Stimulated activated naive CD4-positive, alpha-beta T cell treated with Interleukin-2 at 50 U/mL for 16 hours (primary cell): ENCODE data around the gene NAV2.
"Not testable (repeated sequence)": the region's sequence is repeated elsewhere in the genome, so short reads cannot be mapped to it uniquely, and the experiment has no call there.

Source experiments
- DNase-seq: peaks from one replicate; lab custom pipeline; 2025; lab: John Stamatoyannopoulos, UW

Gene NAV2

DNA sequence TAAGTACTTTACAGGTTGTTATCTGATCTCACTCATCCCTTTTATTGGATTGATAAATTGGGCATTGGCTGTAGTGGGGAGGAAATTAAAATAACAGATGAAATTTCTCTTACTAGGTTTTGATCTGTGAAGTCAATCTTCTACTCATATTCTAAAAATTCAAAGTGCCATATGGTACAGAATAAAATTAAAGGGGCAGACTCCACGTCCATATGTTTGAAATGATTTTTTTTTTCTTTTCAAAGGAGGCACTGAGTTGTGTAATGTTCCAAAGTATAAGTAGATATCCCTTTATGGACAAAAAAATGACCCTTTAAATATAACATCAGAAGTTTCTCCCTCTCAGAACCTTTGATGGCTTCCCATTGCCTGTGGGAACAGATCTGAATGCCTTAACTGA, 240.3 kb downstream of the NAV2 start:
- no peak for DNase-seq

DNA sequence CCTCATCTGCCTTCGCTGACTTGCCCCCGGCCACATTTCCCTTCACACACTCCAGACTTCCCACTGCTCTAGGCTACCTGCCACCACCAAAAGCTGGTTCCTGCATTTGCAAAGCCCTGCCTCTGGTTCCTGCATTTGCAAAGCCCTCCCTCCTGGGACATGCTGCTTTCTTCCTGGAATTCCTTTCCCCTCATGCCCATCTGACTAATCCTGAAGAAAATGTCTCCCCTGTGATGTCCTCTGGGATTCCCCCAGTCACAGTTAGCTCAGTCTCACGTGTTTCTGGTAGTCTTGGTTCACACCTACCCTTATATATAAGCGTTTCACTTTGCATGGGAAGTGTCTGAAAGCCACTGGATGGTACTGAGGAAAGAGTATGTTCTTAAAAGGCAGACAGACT, 240.7 kb downstream of the NAV2 start:
- no peak for DNase-seq

DNA sequence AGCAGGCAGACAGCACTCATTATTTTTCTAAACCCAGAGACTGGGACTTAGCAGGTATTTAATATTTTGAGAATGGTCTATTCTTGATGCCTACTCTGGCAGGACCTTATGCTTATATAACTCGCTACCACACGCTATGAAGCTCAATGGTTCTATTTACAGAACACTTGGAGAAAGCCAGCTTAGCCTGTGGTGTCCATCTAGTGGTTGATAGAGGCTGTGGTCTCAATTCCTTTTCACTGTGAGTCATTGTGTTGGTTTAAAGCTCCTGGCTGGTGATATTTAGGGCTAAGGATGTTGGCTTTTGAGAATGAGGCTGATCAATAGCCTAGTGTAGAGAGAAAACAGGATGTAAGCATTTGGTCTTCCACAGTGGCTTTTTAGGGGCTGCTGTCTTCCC, 241.3 kb downstream of the NAV2 start:
- DNase-seq, result no peak

DNA sequence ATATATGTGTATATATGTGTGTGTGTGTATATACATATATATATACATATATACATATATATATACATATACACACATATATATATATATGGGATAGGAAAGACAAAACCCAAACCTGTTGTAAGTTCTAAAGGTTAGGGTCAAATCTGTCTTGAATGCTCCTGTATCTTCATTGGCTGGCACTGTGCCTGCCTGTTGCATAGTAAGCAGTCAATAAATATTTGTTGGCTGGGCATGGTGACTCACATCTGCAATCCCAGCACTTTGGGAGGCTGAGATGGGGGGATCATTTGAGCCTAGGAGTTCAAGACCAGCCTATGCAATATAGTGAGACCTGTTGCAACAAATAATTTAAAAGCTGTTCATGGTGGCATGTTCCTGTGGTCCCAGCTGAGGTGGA, 242.3 kb downstream of the NAV2 start:
- no peak for DNase-seq

DNA sequence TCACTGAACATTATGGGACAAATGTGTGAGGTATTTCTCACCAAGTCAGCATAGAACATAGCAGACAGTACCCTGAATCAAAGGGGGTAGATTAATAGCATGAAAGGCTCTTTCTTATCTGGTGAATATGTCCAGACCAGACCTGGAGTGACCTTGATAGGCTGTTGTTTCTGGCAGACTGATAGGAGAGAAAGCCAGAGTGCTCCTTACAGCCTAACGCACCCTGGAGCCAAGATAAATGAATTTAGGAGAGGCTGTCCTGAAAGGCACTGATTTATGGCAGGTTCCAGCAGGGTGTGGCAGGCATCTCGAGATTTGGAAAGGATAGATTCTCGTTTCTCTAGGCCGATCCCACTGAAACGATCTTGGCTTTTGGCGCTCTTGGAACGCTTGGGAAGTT, 243.0 kb downstream of the NAV2 start:
- no peak for DNase-seq

DNA sequence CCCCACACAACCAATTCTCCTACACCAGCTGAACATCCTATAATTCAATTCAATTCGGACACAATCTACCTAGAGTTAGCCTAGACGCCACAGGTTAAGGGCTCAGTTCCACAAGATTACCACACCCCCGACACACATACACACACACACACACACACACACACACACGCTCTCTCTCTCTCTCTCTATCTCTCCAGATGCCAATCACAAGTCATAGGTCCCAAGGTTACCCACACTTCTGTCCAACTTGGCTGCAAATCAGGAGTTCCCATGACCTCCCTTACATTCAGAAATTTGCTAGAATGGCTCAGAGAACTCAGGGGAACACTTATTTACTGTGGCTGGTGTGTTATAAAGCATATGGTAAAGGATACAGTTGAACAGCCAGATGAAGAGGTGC, 243.6 kb downstream of the NAV2 start:
- no peak for DNase-seq

DNA sequence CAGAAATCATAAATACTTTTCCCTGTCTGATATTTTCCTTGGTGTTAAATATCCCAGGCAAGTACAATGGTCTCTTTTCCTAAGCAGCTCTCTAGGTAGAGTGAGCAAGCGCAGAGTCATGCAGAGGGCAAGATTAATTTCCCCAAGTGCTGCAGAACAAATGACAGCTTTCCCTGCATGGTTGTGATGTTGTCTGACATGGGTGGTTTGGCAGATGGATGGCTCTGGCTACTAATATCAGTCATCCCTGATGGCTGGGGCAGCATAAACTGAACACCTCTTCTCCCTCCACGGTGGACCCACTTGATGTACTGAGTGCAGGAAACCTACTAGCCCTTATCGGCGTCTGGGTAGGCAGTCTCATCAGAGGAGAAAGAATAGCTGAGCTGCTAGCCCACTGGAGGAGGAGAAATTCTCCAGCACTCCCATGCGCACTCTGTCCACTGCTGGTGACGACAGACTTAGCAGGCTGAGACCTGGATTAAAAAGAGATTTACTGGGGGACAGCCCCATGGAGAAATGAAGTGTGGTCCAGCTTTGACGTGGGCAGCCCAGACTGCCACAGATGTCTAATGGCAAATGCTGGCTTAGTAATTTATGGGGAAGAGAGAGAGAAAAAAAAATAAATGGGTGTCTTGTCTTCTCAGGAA, 244.8 kb downstream of the NAV2 start:
- no peak for DNase-seq

DNA sequence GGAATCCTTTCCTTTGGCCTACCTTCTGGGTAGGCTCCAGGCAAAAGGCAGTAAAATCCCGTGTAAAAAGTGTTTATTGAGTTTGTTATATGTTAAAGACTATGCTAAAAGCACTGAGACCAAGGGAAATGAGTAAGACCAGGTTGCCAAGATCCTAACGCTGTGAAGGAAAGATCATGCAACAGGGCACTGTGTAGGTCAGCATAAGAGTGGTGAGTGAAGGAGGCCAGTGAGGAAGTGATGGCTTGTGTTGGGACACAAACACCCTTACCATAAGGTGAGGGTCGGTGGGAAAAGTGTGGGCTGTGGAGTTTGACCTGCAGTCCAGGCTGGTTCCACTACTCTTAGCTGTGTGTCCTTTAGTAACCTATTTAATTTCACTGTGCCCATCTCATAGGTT, 245.6 kb downstream of the NAV2 start:
- no peak for DNase-seq

DNA sequence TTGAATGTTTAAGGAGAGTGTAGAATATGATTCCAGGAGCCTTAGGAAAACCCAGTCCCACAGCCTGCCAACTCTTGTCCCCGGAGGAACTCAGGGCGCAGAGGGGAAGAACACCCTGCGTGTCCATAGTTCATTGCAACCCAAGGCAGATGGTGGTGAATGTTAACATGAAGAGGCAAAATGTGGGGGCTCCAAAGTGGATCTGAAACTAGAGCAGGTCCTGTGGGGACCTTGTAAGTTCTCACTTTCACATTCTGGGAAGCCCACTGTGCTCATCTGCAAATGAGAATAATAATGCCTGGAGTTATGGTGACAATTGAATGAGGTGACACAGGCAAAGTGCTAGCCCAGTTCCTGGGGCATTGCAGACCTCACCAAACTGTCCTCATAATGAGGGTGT, 246.6 kb downstream of the NAV2 start:
- DNase-seq, result no peak

DNA sequence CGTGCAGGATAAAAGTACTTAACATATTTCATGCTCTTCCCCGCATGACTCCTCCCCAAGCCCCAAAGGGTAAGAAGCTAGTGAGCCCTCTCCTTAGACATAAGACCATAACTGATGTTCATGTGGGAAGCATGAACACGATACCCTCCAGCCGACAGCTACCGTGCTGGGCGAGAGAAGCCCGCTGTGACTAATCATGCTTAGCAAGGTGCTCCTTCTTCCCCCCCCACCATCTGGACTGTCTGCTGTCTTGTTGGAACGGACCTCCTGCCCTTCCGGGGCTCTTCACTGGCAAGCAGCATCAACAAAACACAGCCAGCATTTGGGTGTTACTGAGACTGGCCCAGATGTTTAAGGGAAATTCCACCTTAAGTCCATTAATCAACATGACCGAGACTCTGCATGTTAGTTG, 247.0 kb downstream of the NAV2 start:
- no peak for DNase-seq

DNA sequence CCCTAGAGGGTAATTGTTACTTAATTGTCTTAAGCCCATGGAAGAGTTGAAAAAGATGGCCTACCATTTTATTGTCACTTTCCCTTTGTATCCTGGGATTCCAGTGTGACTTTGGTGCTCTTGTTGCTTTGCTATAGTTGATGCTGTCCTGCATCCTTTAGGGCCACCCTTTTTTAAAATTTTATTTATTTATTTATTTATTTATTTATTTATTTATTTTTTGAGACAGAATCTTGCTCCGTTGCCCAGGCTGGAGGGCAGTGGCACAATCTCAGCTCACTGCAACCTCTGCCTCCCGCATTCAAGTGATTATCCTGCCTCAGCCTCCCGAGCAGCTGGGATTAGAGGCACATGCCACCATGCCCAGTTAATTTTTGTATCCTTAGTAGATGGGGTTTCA, 247.8 kb downstream of the NAV2 start:
- DNase-seq, result not testable (repeated sequence)

DNA sequence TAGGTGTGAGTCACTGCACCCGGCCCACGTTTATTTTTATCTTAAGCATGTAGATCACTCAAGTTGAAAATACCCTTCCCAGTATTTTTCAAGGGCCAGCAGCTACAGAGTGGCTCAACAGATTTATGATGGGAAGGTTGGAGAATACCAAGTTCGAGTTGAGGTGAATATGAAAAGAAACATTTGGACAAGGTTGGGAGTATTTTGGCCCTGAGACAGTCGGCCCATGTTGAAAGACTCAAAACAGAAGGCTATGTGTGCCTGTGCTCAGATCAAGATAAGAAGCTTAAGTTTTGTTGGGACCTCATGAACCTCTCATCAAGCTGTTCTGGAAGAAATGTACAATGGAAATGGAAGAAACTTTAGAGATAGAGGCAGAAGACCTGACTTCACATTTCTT, 248.6 kb downstream of the NAV2 start:
- DNase-seq, result no peak

DNA sequence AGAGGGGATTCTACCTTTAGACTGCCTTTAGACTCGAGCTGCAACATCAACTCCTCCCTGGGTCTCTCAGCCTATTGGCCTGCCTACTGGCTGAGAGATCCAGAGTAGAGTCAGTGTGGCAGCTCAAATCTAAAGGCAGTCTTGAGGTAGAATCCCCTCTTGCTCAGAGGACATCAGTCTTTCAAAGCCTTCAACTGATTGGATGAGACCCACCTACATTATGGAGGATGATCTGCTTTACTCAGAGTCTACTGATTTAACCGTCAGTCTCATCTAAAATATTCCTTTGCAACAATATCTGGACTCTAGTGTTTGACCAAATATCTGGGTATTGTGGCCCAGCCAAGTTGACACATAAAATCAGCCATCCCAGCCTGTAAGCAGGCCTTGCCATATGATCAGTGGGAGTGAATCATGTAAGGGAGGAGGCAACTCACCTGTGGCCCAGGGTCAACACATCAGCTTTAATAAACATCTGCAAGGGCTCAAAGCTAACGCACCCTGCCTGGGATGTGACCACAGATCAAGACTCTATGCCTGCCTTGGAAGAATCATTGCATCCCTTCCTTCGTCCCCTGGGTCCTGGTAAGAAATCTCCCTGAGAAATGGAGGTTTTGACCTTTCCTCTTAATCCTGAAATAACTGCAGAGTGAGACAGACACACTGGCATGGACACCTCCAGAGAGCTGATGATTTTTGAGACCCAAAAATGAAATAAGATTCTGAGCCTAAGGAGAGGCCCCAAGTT, 249.6 kb downstream of the NAV2 start:
- no peak for DNase-seq

DNA sequence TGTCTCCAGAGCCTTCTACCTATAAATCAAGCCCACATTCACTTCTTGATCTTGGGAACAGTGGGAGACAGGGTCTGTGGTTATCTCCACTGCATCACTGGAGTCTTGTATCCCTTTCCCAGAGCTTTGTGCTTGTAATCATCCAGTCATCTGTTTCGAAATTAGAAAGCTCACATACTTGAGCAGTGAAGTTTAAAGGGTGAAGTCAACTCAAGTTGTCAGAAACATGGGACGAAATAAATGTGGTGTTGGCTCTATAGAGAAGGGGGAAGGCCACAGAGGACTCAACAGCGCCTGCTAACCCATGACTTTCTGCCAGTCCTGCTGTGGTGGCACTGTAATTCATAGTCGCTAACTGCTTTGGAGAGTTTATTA, 250.2 kb downstream of the NAV2 start:
- DNase-seq, result no peak

DNA sequence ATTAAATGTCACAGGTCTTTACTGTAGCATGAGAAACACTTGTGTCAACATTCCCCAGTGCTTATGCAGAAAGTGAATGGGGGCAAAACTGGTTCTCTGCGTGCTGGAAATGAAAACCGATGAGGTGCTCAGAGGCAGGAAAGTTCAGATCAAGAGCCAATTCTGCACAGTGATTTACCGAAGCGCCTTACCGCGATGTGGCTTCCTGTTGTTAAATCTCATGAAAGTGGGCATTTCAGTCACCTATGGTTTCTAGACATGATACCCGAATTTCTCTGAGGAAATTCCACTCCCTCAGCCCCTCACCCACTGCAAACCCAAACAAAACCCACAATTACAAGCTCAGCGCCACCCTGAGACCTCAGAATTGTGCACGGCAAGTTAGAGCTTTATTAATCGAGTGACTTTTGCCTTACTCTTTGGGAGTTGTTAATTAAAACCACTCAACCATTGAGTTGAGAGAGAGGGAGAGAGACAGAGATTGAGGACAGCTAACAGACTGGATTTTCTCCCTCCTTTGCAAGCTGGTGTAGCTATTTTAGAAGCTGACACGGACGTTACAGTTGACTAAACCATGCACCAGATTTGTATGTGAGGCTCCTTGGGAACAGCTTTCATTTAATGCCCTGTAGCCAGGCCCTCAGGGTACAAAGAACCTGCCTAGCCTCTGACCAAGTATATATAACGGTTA, 251.2 kb downstream of the NAV2 start:
- no peak for DNase-seq

DNA sequence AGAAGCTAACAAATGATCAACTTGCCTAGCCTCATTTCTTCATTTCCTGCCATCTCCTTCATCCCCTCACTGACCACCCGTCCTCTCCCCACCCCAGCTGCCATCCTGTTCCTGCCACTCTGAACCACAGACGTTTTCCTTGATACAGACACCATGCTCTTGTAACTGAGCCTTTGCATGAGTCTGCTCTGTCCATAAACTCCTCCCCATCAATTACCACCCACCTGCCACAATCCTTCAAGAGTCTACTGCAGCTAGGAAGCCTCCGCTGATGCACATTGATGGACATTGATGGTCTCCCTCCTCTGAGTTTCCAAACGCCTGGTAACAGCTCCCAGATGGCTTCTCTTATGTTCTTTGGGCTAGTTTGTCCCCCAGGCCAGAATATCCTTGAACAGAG, 253.8 kb downstream of the NAV2 start:
- DNase-seq, result no peak

DNA sequence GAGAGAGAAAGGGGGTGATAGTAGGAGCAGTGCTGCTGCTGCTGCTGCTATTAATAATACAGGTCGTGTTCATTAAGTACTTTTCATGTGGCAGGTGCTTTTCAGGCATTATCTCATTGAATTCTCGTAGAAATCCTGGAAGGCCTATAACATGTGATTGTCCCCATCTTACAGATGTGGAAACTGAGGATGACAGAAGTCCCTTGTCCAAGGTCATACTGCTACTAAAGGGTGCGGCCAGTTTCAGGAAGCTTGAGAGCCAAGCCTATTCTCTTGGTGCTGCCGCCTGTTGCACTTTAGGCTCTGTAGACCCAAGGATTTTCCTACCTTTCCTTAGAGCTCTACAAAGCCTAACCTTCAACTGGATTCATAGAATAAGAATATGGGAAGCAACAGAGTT, 254.3 kb downstream of the NAV2 start:
- no peak for DNase-seq

DNA sequence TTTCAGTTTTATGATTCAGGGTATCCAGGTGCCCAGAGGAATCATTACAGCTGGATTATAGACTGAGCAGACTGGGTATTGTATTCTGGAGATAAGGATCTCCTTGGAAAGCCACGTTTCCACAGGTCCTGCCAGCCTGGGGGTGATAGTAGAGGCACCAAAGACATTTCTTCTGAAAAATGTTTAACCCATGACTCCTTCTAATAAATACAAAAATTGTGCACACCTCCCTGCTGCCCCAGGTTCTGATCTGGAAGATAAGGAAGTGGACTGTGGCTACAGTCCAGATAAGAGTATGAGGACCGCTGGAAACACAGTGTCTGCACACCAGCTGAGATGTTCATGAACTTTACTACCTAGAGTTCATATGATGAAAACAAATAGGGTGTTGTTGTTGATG, 255.2 kb downstream of the NAV2 start:
- DNase-seq, result no peak

DNA sequence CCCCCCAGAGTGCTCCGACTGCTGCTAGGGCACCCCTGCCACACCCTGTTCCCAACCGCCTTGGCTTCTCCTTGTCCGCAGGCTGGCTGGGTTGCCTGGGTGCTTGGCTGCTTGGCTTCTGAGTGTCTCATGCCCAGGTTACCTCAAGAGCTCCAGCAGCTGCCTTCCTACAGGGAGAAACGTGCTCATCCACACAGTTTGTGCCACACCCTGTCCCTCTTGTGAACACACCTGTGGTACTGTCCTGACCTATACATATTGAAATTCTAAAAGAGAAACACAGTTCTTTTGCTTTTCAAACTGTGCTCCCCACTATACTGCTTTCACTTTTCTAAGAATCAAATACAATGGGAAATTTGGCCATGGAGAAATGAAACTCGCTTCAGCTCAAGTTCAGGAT, 256.2 kb downstream of the NAV2 start:
- no peak for DNase-seq

DNA sequence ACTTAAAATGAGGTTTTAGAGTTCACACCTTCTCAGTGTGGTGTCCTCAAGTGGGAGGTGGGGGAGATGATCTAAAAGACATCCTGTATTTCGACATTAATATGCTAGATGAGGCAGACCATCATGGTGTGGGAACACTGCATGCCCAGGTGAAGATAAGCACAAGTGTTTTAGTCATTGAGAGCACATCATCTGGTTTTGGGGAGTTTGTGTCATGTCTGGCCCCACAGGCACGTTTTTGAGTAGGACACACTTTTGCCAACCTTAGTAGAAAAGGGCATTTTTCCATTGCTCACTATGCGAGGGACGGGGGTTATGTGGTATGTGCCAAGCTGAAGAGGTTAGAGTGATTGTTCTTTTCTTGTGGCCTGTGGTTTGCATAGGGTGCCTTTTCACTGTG, 258.3 kb downstream of the NAV2 start:
- no peak for DNase-seq

DNA sequence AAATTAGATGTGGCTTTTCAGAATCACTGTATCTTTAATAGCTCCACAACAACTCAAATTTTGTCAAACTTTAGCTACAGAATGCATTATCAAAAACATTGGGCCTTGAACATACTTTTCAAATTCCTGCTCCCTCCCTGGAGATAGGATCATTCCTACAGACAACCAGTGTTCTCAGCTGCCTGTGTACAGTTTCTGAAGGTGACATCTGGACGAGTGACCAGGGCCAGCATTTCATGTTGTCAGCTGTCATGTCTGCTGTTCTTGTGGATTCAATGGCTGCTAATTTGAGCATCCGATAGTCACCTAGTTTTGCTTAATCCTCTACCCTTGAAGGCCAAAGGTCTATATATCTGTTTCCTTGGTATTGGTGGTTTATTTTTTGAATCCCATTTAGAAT, 259.5 kb downstream of the NAV2 start:
- no peak for DNase-seq

DNA sequence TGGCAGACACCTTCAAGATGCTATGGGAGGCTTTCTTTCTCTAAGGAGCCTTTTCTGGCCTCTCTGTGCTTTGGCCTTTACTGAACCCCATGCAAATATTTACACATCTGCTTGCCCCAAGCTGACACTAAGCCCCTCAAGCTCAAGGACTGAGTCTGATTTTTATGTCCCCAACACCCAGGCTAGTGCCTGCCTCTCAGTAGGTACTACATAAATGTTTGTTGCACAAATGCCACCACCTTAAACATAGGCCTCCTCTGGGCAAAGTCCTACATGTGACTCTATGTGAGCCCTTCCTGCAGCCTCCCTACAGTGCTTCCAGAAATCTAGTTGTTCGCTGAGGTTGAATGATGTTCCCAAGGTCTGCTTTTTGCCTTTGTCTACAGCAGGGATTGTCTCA, 260.0 kb downstream of the NAV2 start:
- DNase-seq, result no peak

DNA sequence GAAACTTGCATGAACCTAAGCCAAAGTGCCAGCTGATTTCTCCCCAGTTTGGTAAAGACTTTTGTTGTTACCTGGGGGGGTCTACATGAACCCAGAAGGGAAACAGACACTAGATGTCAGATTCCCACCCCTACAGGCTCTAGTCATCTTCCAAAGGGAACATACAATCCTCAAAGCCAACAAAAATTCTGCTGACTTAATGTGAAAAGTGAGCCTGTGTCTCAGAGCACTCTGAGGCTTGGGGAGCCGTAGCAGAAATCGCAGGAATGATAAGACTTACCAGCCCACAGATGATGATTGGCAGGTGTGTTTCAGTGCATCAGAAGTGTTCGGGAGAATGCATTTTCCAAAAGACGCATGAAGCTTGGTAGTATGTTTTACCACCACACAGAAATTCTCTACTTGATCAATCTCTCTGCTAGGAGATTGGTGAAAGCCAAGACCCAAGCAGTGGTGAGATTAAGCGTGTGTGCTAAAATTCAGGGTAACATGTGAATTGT, 260.5 kb downstream of the NAV2 start:
- no peak for DNase-seq
